Type B pancreatic cell (in vitro differentiated cells): Measurements from ENCODE around the gene PRKACG. TPM values are rescaled to one million over a fixed set of nuclear protein-coding genes. Genes with fewer than 3 reads are reported as not detected.

Source experiments
- DNase-seq: peaks from one replicate; pipeline ENCODE4 v3.0.0; 2021; ENCODE audit warnings: mixed read lengths; ENCODE audit not compliant: unreplicated experiment; ENCODE audit errors: extremely low spot score
- H3K27ac Mint-ChIP-seq: 2 replicates; pipeline ENCODE4 v1.8.0; 2021; ENCODE audit warnings: mild to moderate bottlenecking, mixed read lengths
- H3K27me3 Mint-ChIP-seq: 2 replicates; pipeline ENCODE4 v1.8.0; 2021; ENCODE audit warnings: mixed read lengths
- H3K36me3 Mint-ChIP-seq: 2 replicates; pipeline ENCODE4 v1.8.0; 2021; ENCODE audit warnings: mixed read lengths
- H3K4me1 Mint-ChIP-seq: one replicate; pipeline ENCODE4 v1.8.0; 2021; ENCODE audit warnings: mixed read lengths; ENCODE audit not compliant: unreplicated experiment
- H3K4me3 Mint-ChIP-seq: 2 replicates; pipeline ENCODE4 v1.8.0; 2021; ENCODE audit warnings: mild to moderate bottlenecking, mixed read lengths
- H3K9me3 Mint-ChIP-seq: 2 replicates; pipeline ENCODE4 v1.8.0; 2021; ENCODE audit warnings: mixed read lengths
- CTCF ChIP-seq: fragments of 200-600 bp; sonication (generic); conservative IDR thresholded peaks from 2 replicates; pipeline ENCODE4 v1.5.0; 2021; ENCODE audit warnings: antibody characterized with exemption, mild to moderate bottlenecking
- total RNA-seq: library from RNA; stranded (reverse); gene quantifications from 2 replicates; pipeline ENCODE4 v1.2.1, GENCODE V29; 2021; ENCODE audit warnings: low replicate concordance

Gene PRKACG
- total RNA-seq, 1 donor from 2014 or later = not detected

GRCh38 chr9:69044240-69045219, 30.6 kb upstream of the PRKACG start:
- Mint-ChIP-seq H3K4me1 (peaks cover 36% of the 10 kb centered on the region), H3K9me3 (no peaks in the 10 kb centered on the region), H3K4me3 (peak overlapping the region; percentile 55), H3K27me3 (no peaks in the 10 kb centered on the region), H3K27ac (peak overlapping the region; percentile 77), H3K36me3 (peaks cover 16% of the 10 kb centered on the region)
- DNase-seq = no peak
- no peak for TF ChIP-seq CTCF

GRCh38 chr9:69040646-69041045, 26.7 kb upstream of the PRKACG start:
- Mint-ChIP-seq H3K27me3 (no peaks in the 10 kb centered on the region), H3K27ac (no peak overlapping the region), H3K4me3 (no peak overlapping the region), H3K9me3 (no peaks in the 10 kb centered on the region), H3K36me3 (peaks cover 9% of the 10 kb centered on the region), H3K4me1 (peaks cover 40% of the 10 kb centered on the region)
- DNase-seq = no peak
- TF ChIP-seq CTCF = no peak

- DNase-seq = no peak
- Mint-ChIP-seq H3K27ac (peak overlapping the region; percentile 95), H3K36me3 (peaks cover 9% of the 10 kb centered on the region), H3K4me1 (peaks cover 18% of the 10 kb centered on the region), H3K27me3 (no peaks in the 10 kb centered on the region), H3K4me3 (peak overlapping the region; percentile 95), H3K9me3 (no peaks in the 10 kb centered on the region)
- no peak for TF ChIP-seq CTCF
Measured at GRCh38 chr9:69036799-69037198, 22.9 kb upstream of the PRKACG start.

GRCh38 chr9:69036309-69036708, 22.4 kb upstream of the PRKACG start:
- Mint-ChIP-seq H3K36me3 (peaks cover 8% of the 10 kb centered on the region), H3K9me3 (no peaks in the 10 kb centered on the region), H3K4me1 (peaks cover 18% of the 10 kb centered on the region), H3K27ac (peak overlapping the region; percentile 95), H3K27me3 (no peaks in the 10 kb centered on the region), H3K4me3 (peak overlapping the region; percentile 95)
- DNase-seq = no peak
- no peak for TF ChIP-seq CTCF

- DNase-seq = peak; percentile 91
- peak within 1 kb of the TSS; percentile 95 for H3K27ac Mint-ChIP-seq
- no peaks in the 10 kb centered on the region for H3K9me3 Mint-ChIP-seq
- H3K27me3 Mint-ChIP-seq = no peaks in the 10 kb centered on the region
- H3K36me3 Mint-ChIP-seq = peaks cover 4% of the 10 kb centered on the region
- peaks cover 14% of the 10 kb centered on the region for H3K4me1 Mint-ChIP-seq
- H3K4me3 Mint-ChIP-seq = peak within 1 kb of the TSS; percentile 95
- TF ChIP-seq CTCF = peak; percentile 100
Measured at GRCh38 chr9:69035438-69036308, 21.8 kb upstream of the PRKACG start, which contains the start of gene FXN. TSS of gene FXN (plus strand) at chr9:69035752. CDS start at chr9:69035783, 31 bp downstream.
